ENCODE results near the gene ID4. TPM values are rescaled to one million over a fixed set of nuclear protein-coding genes. Genes with fewer than 3 reads are reported as not detected.
"Not testable (repeated sequence)": the region's sequence is repeated elsewhere in the genome, so short reads cannot be mapped to it uniquely, and the experiment has no call there.

Gene ID4
- total RNA-seq, 1 donor from 2014 or later, result 35.2 TPM

DNA sequence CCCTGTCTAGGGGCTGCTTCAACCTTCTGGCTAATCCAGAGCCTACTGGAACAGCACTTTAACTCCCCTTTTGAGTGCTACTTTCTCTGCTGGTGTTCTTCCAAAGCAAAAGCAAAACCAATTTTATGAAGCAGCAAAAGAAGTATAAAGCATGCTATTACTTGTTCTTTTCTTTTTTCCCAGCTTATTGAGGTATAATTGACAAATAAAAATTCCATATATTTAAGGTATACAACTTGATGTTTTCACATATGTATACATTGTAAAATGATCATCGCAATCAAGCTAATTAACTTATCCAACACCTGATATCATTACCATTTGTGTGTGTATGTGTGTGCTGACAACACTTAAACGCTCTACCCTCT lies 14.9 kb downstream of the ID4 start:
- intact Hi-C loops (cut with DNase I), result no loop called here
- Histone ChIP-seq H3K27me3 (no peaks in the 10 kb centered on the region), H3K27ac (no peak overlapping the region), H3K36me3 (no peaks in the 10 kb centered on the region), H3K9me3 (no peaks in the 10 kb centered on the region), H3K4me3 (no peak overlapping the region), H3K4me1 (peaks cover 4% of the 10 kb centered on the region)
- TF ChIP-seq, protein P1, sequence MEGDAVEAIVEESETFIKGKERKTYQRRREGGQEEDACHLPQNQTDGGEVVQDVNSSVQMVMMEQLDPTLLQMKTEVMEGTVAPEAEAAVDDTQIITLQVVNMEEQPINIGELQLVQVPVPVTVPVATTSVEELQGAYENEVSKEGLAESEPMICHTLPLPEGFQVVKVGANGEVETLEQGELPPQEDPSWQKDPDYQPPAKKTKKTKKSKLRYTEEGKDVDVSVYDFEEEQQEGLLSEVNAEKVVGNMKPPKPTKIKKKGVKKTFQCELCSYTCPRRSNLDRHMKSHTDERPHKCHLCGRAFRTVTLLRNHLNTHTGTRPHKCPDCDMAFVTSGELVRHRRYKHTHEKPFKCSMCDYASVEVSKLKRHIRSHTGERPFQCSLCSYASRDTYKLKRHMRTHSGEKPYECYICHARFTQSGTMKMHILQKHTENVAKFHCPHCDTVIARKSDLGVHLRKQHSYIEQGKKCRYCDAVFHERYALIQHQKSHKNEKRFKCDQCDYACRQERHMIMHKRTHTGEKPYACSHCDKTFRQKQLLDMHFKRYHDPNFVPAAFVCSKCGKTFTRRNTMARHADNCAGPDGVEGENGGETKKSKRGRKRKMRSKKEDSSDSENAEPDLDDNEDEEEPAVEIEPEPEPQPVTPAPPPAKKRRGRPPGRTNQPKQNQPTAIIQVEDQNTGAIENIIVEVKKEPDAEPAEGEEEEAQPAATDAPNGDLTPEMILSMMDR (IDR thresholded peaks at IDR 0.05), result no peak
- DNase-seq (no peak), ATAC-seq (no peak)

DNA sequence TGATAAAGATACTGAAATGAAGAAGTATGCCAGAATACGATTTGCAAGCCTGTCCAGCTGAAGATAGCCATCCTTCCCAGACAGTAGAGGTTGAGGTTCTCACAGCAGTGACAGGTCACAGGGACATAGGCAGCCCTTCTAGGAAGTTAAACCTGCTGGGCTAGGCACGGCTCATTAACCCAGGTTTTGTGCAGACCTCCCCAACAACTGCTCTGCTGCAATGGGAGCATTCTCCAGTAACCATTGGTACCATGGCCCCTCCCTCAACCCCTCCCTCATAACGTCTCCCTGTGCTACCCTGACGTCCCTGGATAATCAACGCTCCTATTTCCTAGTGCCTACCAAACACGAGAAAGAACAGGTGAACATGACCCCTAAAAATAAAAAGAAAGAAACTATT lies 15.8 kb downstream of the ID4 start:
- H3K4me1 ChIP-seq, result peaks cover 4% of the 10 kb centered on the region
- intact Hi-C loops (cut with DNase I), result no loop called here
- no peak for ATAC-seq
- H3K9me3 ChIP-seq, result no peaks in the 10 kb centered on the region
- H3K27ac ChIP-seq, result no peak overlapping the region
- no peak overlapping the region for H3K4me3 ChIP-seq
- no peaks in the 10 kb centered on the region for H3K36me3 ChIP-seq
- H3K27me3 ChIP-seq, result no peaks in the 10 kb centered on the region
- no peak for DNase-seq
- TF ChIP-seq, protein P1 (IDR thresholded peaks at IDR 0.05), result no peak

DNA sequence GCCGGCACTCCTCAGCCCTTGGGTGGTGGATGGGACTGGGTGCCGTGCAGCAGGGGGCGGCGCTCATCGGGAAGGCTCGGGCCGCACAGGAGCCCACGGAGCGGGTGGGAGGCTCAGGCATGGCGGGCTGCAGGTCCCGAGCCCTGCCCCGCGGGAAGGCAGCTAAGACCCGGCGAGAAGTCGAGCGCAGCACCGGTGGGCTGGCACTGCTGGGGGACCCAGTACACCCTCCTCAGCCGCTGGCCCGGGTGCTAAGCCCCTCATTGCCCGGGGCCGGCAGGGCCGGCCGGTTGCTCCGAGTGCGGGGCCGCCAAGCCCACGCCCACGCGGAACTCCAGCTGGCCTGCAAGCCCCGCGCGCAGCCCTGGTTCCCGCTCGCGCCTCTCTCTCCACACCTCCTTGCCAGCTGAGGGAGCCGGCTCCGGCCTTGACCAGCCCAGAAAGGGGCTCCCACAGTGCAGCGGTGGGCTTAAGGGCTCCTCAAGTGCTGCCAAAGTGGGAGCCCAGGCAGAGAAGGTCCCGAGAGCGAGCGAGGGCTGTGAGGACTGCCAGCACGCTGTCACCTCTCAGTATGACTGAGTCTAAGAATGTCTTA lies 17.3 kb downstream of the ID4 start:
- not testable (repeated sequence) for DNase-seq

DNA sequence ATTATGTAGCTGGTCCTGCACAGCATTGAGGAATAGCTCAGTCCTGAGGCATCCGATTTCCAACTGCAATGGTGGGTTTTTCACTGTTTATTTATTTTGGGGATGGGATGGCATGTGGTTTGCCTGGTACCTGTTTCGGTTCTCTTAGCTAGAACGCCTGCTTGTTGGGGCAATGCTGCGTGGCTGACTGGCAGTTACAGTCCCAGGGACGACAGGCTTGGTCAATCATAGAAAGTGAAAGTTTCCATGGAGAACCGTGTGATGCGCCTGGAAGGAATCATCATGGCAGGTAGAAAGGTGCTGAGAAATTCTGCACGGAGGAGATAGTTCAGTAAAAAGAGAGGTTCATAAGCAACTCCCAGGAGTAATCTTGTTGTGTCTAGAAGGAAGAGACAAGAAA lies 18.4 kb downstream of the ID4 start:
- no peak overlapping the region for H3K27ac ChIP-seq
- TF ChIP-seq, protein P1 (IDR thresholded peaks at IDR 0.05), result no peak
- intact Hi-C loops (cut with DNase I), result no loop called here
- H3K9me3 ChIP-seq, result no peaks in the 10 kb centered on the region
- H3K36me3 ChIP-seq, result no peaks in the 10 kb centered on the region
- no peak overlapping the region for H3K4me3 ChIP-seq
- ATAC-seq, result no peak
- peaks cover 4% of the 10 kb centered on the region for H3K4me1 ChIP-seq
- H3K27me3 ChIP-seq, result no peaks in the 10 kb centered on the region
- no peak for DNase-seq

More for the DNA sequence above, 17.3 kb downstream of the ID4 start:
- H3K9me3 ChIP-seq; H3K4me3 ChIP-seq; H3K36me3 ChIP-seq; ATAC-seq; H3K27ac ChIP-seq; intact Hi-C loops (cut with DNase I); H3K4me1 ChIP-seq; H3K27me3 ChIP-seq: not testable (repeated sequence)

DNA sequence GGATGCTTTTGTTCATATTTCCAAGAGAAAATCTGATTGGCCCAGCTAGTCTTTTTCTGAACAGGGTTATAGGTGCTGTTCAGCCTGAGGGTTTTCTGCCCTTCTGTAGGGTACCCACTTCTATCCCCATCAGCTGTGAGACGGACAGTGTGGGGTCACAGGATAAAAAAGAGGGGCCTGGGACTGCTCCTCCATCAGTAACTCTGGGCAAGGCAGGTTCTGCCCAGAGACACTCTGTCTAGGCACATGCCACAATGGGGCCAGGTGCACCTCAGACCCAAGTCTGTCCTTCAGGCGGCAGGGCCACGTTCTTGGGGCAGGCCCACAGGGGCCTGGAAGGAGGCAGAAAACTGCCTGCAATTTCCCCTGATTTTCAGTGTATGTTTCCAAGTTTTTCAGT lies 20.0 kb downstream of the ID4 start:
- H3K4me3 ChIP-seq, result no peak overlapping the region
- TF ChIP-seq, protein P1 (IDR thresholded peaks at IDR 0.05), result no peak
- no peak for ATAC-seq

DNA sequence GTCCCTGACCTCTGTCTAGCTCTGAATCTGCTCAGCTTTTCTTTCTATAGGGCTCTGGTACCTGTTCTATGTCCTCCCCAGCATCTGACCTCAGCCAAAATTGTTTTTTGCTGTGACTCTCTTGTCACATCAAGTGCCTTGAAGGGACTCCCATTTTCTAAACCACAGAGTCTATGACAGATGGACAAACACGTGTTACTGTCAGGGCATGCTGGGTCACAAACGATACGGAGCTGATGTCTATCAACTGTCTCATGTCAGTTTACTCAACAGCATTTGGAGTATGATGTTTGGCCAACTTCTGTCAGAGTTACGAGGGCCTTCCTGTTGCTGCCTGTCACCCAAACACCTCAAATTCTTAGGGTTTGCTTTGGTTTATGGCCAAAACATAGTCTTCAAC lies 20.5 kb downstream of the ID4 start:
- Histone ChIP-seq H3K27me3 (no peaks in the 10 kb centered on the region), H3K9me3 (no peaks in the 10 kb centered on the region), H3K36me3 (no peaks in the 10 kb centered on the region), H3K27ac (no peak overlapping the region), H3K4me3 (no peak overlapping the region), H3K4me1 (no peaks in the 10 kb centered on the region)
- TF ChIP-seq, protein P1 (IDR thresholded peaks at IDR 0.05), result no peak
- DNase-seq, result no peak
- intact Hi-C loops (cut with DNase I), result no loop called here
- no peak for ATAC-seq

More for the DNA sequence above, 20.0 kb downstream of the ID4 start:
- Histone ChIP-seq H3K27ac (no peak overlapping the region), H3K27me3 (no peaks in the 10 kb centered on the region), H3K4me1 (no peaks in the 10 kb centered on the region), H3K9me3 (no peaks in the 10 kb centered on the region), H3K36me3 (no peaks in the 10 kb centered on the region)
- DNase-seq, result no peak
- intact Hi-C loops (cut with DNase I), result no loop called here

Data from upper lobe of right lung (tissue), 1 donor.